ENCODE data around the gene ZMAT5. TPM values are rescaled to one million over a fixed set of nuclear protein-coding genes. Genes with fewer than 3 reads are reported as not detected.

ZMAT5 gene
- total RNA-seq, 6 donors from 2014 or later: 9.4 to 24.4 (median 22.4) TPM

GRCh38 chr22:29724843-29725242 lies 42.0 kb downstream of the ZMAT5 start:
- Histone ChIP-seq H3K27ac (no peak overlapping the region), H3K4me3 (no peak overlapping the region), H3K9me3 (no peaks in the 10 kb centered on the region), H3K27me3 (peaks cover 0 to 18% (median 7%) of the 10 kb centered on the region in 4 donors), H3K4me1 (peaks cover 7 to 13% (median 9%) of the 10 kb centered on the region in 4 donors), H3K36me3 (peaks cover 0 to 2% (median under 1%) of the 10 kb centered on the region in 4 donors)
- 54 to 64% methylated on average over 8 of the region's 8 CpGs for WGBS, 2 donors
- TF ChIP-seq POLR2A (IDR thresholded peaks at IDR 0.05) (no peak), POLR2AphosphoS5 (IDR thresholded peaks at IDR 0.05) (no peak), CTCF (IDR thresholded peaks at IDR 0.05) (no peak), EP300 (IDR thresholded peaks at IDR 0.05) (no peak)
- no peak for DNase-seq
- no peak for ATAC-seq (ENCODE audit: low FRiP score in 2 of 2)

- Histone ChIP-seq H3K27ac (no peak overlapping the region), H3K4me1 (peaks cover 9 to 18% (median 11%) of the 10 kb centered on the region in 4 donors), H3K9me3 (no peaks in the 10 kb centered on the region), H3K36me3 (no peaks in the 10 kb centered on the region), H3K4me3 (no peak overlapping the region), H3K27me3 (peaks cover 0 to 29% (median 15%) of the 10 kb centered on the region in 4 donors)
- WGBS, 2 donors: 88 to 95% methylated on average over 8 to 9 of the region's 10 CpGs
- TF ChIP-seq EP300 (IDR thresholded peaks at IDR 0.05): no peak
- no peak for TF ChIP-seq CTCF (IDR thresholded peaks at IDR 0.05)
- no peak for TF ChIP-seq POLR2A (IDR thresholded peaks at IDR 0.05)
- no peak for TF ChIP-seq POLR2AphosphoS5 (IDR thresholded peaks at IDR 0.05)
- ATAC-seq (ENCODE audit: low FRiP score in 2 of 2) (no peak), DNase-seq (no peak)
Measured at GRCh38 chr22:29723766-29724165, 43.0 kb downstream of the ZMAT5 start.

- Histone ChIP-seq H3K36me3 (no peaks in the 10 kb centered on the region), H3K27me3 (peaks cover 0 to 36% (median 17%) of the 10 kb centered on the region in 4 donors), H3K27ac (no peak overlapping the region), H3K9me3 (no peaks in the 10 kb centered on the region), H3K4me1 (peaks cover 9 to 18% (median 11%) of the 10 kb centered on the region in 4 donors), H3K4me3 (no peak overlapping the region)
- 76 to 77% methylated on average over 12 to 16 of the region's 16 CpGs for WGBS, 2 donors
- ATAC-seq (ENCODE audit: low FRiP score in 2 of 2): no peak
- TF ChIP-seq EP300 (IDR thresholded peaks at IDR 0.05) (no peak), POLR2AphosphoS5 (IDR thresholded peaks at IDR 0.05) (no peak), CTCF (IDR thresholded peaks at IDR 0.05) (no peak), POLR2A (IDR thresholded peaks at IDR 0.05) (no peak)
- no peak for DNase-seq
Measured at GRCh38 chr22:29722587-29722986, 44.2 kb downstream of the ZMAT5 start.

- Histone ChIP-seq H3K4me1 (peaks cover 9 to 18% (median 11%) of the 10 kb centered on the region in 4 donors), H3K27ac (no peak overlapping the region), H3K4me3 (no peak overlapping the region), H3K9me3 (no peaks in the 10 kb centered on the region), H3K36me3 (no peaks in the 10 kb centered on the region), H3K27me3 (peaks cover 0 to 36% (median 17%) of the 10 kb centered on the region in 4 donors)
- ATAC-seq (ENCODE audit: low FRiP score in 2 of 2): no peak
- WGBS, 2 donors: 52% methylated on average over 2 of the region's 7 CpGs; no CpG with 5 or more reads in 1 of the 2 donors
- DNase-seq: no peak
- TF ChIP-seq EP300 (IDR thresholded peaks at IDR 0.05) (no peak), POLR2A (IDR thresholded peaks at IDR 0.05) (no peak), POLR2AphosphoS5 (IDR thresholded peaks at IDR 0.05) (no peak), CTCF (IDR thresholded peaks at IDR 0.05) (no peak)
Measured at GRCh38 chr22:29722151-29722550, 44.7 kb downstream of the ZMAT5 start.

- no peak for ATAC-seq (ENCODE audit: low FRiP score in 2 of 2)
- peaks cover 0 to 36% (median 17%) of the 10 kb centered on the region in 4 donors for H3K27me3 ChIP-seq
- peaks cover 9 to 18% (median 11%) of the 10 kb centered on the region in 4 donors for H3K4me1 ChIP-seq
- WGBS, 2 donors: 25% methylated on average over 6 of the region's 53 CpGs; no CpG with 5 or more reads in 1 of the 2 donors
- H3K4me3 ChIP-seq: peak overlapping the region in 3 of 4 donors; percentile 20 to 29 (median 23)
- H3K36me3 ChIP-seq: no peaks in the 10 kb centered on the region
- peak in 1 of 2 donors; percentile 83 for DNase-seq
- H3K9me3 ChIP-seq: no peaks in the 10 kb centered on the region
- no peak overlapping the region for H3K27ac ChIP-seq
- no peak for TF ChIP-seq CTCF (IDR thresholded peaks at IDR 0.05)
- no peak for TF ChIP-seq POLR2AphosphoS5 (IDR thresholded peaks at IDR 0.05)
- no peak for TF ChIP-seq EP300 (IDR thresholded peaks at IDR 0.05)
- no peak for TF ChIP-seq POLR2A (IDR thresholded peaks at IDR 0.05)
Measured at GRCh38 chr22:29720811-29721323, 45.9 kb downstream of the ZMAT5 start.
